Measurements from ENCODE around the gene RLF.

The RLF gene

GRCh38 chr1:40224040-40224439 is 62.9 kb downstream of the RLF start:
- TF ChIP-seq FOXP2 (optimal IDR thresholded peaks at IDR 0.05; ENCODE audit: borderline replicate concordance, extremely low read depth, extremely low read length, insufficient read depth) = no peak
- TF ChIP-seq REST (IDR thresholded peaks at IDR 0.05; ENCODE audit: insufficient read depth in 1 of 2, low read depth in 2 of 2, low read length in 2 of 2) = no peak
- TF ChIP-seq TAF1 (IDR thresholded peaks at IDR 0.05; ENCODE audit: borderline replicate concordance, insufficient read depth, low read length) = no peak
- TF ChIP-seq POLR2AphosphoS5 (IDR thresholded peaks at IDR 0.05; ENCODE audit: low read depth, low read length) = no peak
- no peak for TF ChIP-seq SIN3A (IDR thresholded peaks at IDR 0.05; ENCODE audit: borderline replicate concordance, insufficient read depth, low read length)

- no peak for TF ChIP-seq REST (IDR thresholded peaks at IDR 0.05; ENCODE audit: insufficient read depth in 1 of 2, low read depth in 2 of 2, low read length in 2 of 2)
- TF ChIP-seq SIN3A (IDR thresholded peaks at IDR 0.05; ENCODE audit: borderline replicate concordance, insufficient read depth, low read length) = no peak
- TF ChIP-seq FOXP2 (optimal IDR thresholded peaks at IDR 0.05; ENCODE audit: borderline replicate concordance, extremely low read depth, extremely low read length, insufficient read depth) = no peak
- TF ChIP-seq TAF1 (IDR thresholded peaks at IDR 0.05; ENCODE audit: borderline replicate concordance, insufficient read depth, low read length) = no peak
- TF ChIP-seq POLR2AphosphoS5 (IDR thresholded peaks at IDR 0.05; ENCODE audit: low read depth, low read length) = no peak
Observed at GRCh38 chr1:40226192-40226591, 65.0 kb downstream of the RLF start.

GRCh38 chr1:40232444-40232843 is 71.3 kb downstream of the RLF start:
- TF ChIP-seq SIN3A (IDR thresholded peaks at IDR 0.05; ENCODE audit: borderline replicate concordance, insufficient read depth, low read length) = no peak
- no peak for TF ChIP-seq TAF1 (IDR thresholded peaks at IDR 0.05; ENCODE audit: borderline replicate concordance, insufficient read depth, low read length)
- no peak for TF ChIP-seq FOXP2 (optimal IDR thresholded peaks at IDR 0.05; ENCODE audit: borderline replicate concordance, extremely low read depth, extremely low read length, insufficient read depth)
- TF ChIP-seq POLR2AphosphoS5 (IDR thresholded peaks at IDR 0.05; ENCODE audit: low read depth, low read length) = no peak
- TF ChIP-seq REST (IDR thresholded peaks at IDR 0.05; ENCODE audit: insufficient read depth in 1 of 2, low read depth in 2 of 2, low read length in 2 of 2) = no peak

GRCh38 chr1:40239626-40240025 is 78.4 kb downstream of the RLF start:
- no peak for TF ChIP-seq FOXP2 (optimal IDR thresholded peaks at IDR 0.05; ENCODE audit: borderline replicate concordance, extremely low read depth, extremely low read length, insufficient read depth)
- TF ChIP-seq SIN3A (IDR thresholded peaks at IDR 0.05; ENCODE audit: borderline replicate concordance, insufficient read depth, low read length) = no peak
- TF ChIP-seq REST (IDR thresholded peaks at IDR 0.05; ENCODE audit: insufficient read depth in 1 of 2, low read depth in 2 of 2, low read length in 2 of 2) = no peak
- no peak for TF ChIP-seq TAF1 (IDR thresholded peaks at IDR 0.05; ENCODE audit: borderline replicate concordance, insufficient read depth, low read length)

GRCh38 chr1:40240390-40240789 is 79.2 kb downstream of the RLF start:
- TF ChIP-seq TAF1 (IDR thresholded peaks at IDR 0.05; ENCODE audit: borderline replicate concordance, insufficient read depth, low read length) (no peak), REST (IDR thresholded peaks at IDR 0.05; ENCODE audit: insufficient read depth in 1 of 2, low read depth in 2 of 2, low read length in 2 of 2) (no peak), FOXP2 (optimal IDR thresholded peaks at IDR 0.05; ENCODE audit: borderline replicate concordance, extremely low read depth, extremely low read length, insufficient read depth) (no peak), SIN3A (IDR thresholded peaks at IDR 0.05; ENCODE audit: borderline replicate concordance, insufficient read depth, low read length) (no peak), POLR2AphosphoS5 (IDR thresholded peaks at IDR 0.05; ENCODE audit: low read depth, low read length) (no peak)

Data from PFSK-1 (cell line).